ENCODE measurements around the gene SPDL1.

- no peak for TF ChIP-seq CTCF (conservative IDR thresholded peaks at IDR 0.05)
- no peak for TF ChIP-seq EZH2 (IDR thresholded peaks at IDR 0.05; ENCODE audit: low read depth)
Observed at GRCh38 chr5:169652057-169652456, 68.5 kb downstream of the SPDL1 start.

All from PC-9 (cell line).